HG03064 (cell line): ENCODE measurements around the gene DHRSX.
"Not testable (repeated sequence)": the region's sequence is repeated elsewhere in the genome, so short reads cannot be mapped to it uniquely, and the experiment has no call there.

Experiments used
- ATAC-seq: cut with Tn5 transposase; IDR thresholded peaks from one replicate; pipeline ENCODE4 v1.9.1; 2021; ENCODE audit warnings: low read depth; ENCODE audit not compliant: unreplicated experiment

Gene DHRSX

GRCh38 chrX:2231570-2232192, 269.1 kb downstream of the DHRSX start:
- ATAC-seq = no peak

DNA sequence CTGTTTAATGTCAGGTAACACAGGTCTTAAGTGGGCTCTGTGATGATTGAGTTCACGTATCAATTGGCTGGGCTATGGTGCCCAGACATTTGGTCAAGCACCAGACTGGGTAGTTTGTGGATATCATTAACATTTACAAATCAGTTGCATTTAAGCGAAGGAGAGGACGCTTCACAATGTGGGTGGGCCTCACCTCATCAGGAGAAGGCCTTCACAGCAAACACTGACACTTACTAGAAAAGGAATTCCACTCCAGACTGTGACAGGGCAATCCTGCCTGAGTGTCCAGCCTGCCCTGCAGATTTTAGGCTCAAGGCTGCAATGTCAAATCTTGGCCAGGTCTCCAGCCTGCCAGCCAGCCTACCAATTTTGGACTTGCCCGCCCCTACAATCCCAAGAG, 270.3 kb downstream of the DHRSX start:
- ATAC-seq = no peak

- ATAC-seq = no peak
Observed at GRCh38 chrX:2228536-2228935, 272.2 kb downstream of the DHRSX start.

GRCh38 chrX:2226906-2227656, 273.7 kb downstream of the DHRSX start:
- ATAC-seq = no peak

GRCh38 chrX:2226182-2226581, 274.6 kb downstream of the DHRSX start:
- ATAC-seq = no peak

DNA sequence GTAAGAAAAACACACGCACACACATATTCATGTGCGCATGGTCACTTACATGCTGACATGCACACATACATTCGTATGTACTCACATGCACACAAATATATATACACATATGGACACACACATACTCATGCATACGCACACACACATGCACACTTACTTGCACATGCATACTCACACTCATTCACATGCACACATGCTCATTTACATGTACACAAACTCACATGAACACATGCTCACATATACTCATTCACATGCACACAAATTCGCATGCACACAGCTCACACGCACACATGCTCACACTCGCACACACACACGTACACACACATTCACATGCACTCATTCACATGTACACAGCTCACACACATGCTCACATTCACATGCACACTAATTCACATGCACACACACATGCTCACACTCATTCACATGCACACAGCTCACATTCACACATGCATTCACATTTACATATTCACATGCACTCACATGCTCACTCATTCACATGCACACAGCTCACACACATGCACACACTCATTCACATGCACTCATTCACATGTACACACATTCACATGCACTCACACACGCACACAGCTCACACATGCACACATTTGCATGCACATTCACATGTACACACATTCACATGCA, 276.1 kb downstream of the DHRSX start:
- no peak for ATAC-seq

DNA sequence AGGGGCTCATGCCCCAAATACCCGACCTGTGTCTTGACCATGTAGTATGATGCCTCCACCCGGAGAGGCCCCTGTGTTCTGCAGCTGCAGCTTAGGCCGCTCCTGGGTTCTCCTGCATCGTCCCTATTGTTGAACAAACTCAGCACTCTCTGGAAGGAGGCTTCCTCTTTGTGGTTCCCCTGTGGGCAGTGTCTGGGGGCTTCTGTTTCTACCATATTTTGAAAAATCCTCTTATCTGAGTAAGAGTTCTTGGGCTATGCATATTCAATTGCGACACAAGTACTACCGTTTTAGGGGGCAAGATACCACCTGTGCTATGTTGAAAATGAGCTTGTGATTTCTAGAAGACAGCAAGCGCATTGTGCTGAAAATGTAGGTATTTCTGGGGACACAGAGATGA, 276.6 kb downstream of the DHRSX start:
- no peak for ATAC-seq

- ATAC-seq = no peak
Observed at GRCh38 chrX:2220829-2221567, 279.8 kb downstream of the DHRSX start.

- no peak for ATAC-seq
Observed at GRCh38 chrX:2220296-2220695, 280.5 kb downstream of the DHRSX start.

DNA sequence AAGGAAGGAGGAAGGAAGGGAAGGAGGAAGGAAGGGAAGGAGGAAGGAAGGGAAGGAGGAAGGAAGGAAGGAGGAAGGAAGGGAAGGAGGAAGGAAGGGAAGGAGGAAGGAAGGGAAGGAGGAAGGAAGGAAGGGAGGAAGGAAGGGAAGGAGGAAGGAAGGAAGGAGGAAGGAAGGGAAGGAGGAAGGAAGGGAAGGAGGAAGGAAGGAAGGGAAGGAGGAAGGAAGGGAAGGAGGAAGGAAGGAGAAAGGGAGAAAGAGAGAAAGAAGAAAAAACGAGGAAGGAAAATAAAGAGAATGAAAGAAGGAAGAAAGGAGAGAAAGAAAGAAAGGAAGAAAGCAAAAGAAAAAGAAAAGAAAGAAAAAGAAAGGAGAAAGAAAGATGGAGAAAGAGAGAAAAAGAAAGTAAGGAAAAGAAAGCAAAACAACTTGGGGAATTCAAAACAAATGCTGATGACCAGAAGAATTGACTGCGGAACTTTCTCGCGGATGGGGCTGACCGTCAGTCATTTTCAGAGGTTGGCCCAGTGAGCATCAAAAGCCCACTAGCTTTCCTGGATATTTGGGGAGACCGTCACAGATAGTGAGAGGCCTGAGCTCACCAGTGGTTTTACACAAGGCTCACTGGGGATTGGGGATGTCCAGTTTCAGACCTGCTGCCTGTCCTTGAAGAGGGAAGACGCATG, 286.5 kb downstream of the DHRSX start:
- not testable (repeated sequence) for ATAC-seq

- not testable (repeated sequence) for ATAC-seq
Observed at GRCh38 chrX:2211667-2212066, 289.1 kb downstream of the DHRSX start.

DNA sequence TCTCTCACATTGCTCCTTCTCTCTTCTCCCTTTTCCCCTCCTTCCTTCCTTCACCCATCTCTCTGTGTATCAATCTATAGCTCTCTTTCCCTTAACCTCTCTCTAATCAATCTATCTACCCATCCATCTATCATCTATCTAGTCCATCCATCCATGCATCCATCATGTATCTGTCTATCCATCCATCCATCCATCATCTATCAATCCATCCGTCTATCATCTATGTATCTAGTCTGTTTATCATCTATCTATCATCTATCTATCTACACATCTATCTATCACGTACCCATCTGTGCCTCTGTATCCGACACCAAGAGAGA, 307.5 kb downstream of the DHRSX start:
- ATAC-seq = no peak

GRCh38 chrX:2192584-2193272, 308.0 kb downstream of the DHRSX start:
- ATAC-seq = no peak

DNA sequence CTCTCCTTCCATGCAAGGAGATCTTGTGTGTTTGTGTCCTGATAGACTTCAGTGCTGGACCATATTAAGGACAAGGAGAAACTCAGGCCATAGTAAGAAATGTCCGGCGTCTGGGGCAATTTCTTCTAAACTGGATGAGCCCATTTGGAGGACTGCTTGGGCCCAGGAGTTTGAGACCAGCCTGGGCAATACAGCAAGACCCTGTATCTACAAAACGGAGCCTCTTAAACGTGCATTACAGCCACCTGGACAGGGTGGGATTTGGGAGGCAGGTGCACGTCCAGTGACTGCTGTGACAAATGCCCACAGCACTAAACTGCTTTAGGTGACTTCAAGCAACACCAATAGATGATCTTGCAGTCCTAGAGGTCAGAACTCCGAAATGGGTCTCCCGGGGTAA, 311.9 kb downstream of the DHRSX start:
- ATAC-seq = no peak

- ATAC-seq = no peak
Observed at GRCh38 chrX:2188330-2188792, 312.4 kb downstream of the DHRSX start.

- ATAC-seq = no peak
Observed at GRCh38 chrX:2187352-2188115, 313.2 kb downstream of the DHRSX start.

DNA sequence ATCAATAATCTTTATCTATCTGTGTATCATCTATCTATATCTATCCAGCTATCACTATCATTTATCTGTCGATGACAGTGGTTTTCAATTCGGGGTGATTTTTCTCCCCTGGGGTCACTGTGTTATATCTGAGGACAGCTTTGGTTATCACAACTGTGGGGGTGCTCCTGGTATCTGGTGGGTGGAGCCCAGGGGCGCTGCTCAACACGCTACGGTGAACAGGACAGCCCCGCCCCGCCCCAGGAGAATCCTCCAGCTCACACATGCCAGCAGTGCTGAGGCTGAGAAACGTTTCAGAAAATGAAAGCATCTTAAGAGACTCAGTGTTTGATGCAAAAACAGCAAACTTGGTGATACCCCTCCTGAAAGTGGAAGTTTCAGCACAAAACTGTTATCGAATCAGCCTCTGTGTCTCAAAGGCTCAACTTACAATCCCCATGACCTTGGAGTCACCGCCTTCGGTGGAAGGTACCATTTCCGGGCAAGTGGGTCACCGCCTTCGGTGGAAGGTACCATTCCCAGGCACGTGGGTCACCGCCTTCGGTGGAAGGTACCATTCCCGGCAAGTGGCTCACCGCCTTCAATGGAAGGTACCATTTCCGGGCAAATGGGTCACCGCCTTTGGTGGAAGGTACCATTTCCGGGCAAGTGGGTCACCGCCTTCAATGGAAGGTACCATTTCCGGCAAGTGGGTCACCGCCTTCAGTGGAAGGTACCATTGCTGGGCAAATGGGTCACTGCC, 315.3 kb downstream of the DHRSX start:
- ATAC-seq = no peak

DNA sequence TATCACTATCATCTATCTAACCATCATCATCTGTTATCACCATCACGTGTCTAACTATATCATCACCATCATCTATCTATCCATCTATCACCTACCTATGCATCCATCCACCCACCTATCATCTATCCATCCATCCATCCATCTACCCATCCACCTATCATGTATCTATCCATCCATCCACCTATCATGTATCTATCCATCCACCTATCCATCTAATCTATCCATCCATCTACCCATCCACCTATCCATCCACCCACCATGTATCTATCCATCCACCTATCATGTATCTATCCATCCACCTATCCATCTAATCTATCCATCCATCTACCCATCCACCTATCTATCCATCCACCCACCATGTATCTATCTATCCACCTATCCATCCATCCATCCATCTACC, 316.7 kb downstream of the DHRSX start:
- ATAC-seq = no peak
